Liver (tissue), 3 donors: ENCODE data around the gene SAFB.

Experiments used
- CTCF ChIP-seq: fragments of 150-350 bp; IDR thresholded peaks from 2 replicates; pipeline ENCODE4 v1.5.1; 2017; ENCODE audit warnings: improper control_type of control experiment, low read depth, low read length; ENCODE audit not compliant: missing input control
- MAX ChIP-seq: IDR thresholded peaks from 2 replicates; pipeline ENCODE4 v1.6.1; 2016; ENCODE audit warnings: antibody characterized with exemption
- NR2F2 ChIP-seq: IDR thresholded peaks from 2 replicates; pipeline ENCODE4 v1.6.1; 2016; ENCODE audit warnings: antibody characterized with exemption
- RAD21 ChIP-seq, 2 donors: IDR thresholded peaks; 2 replicates each; pipeline ENCODE4 v1.6.1; 2016; ENCODE audit warnings: antibody characterized with exemption in 2 of 2, mild to moderate bottlenecking in 2 of 2
- REST ChIP-seq: IDR thresholded peaks from 2 replicates; pipeline ENCODE4 v1.6.1; 2016; ENCODE audit warnings: antibody characterized with exemption, mild to moderate bottlenecking
- donor health status: healthy.
- donor health status: healthy.

- TF ChIP-seq RAD21 (IDR thresholded peaks at IDR 0.05): no peak
- TF ChIP-seq CTCF: no peak
- no peak for TF ChIP-seq NR2F2
- no peak for TF ChIP-seq REST
- no peak for TF ChIP-seq MAX
Measured at GRCh38 chr19:5624018-5624663, 1.3 kb downstream of the SAFB start.
